Mucosa of descending colon (tissue), 3 donors: ENCODE measurements around the gene INAVA. TPM values are rescaled to one million over a fixed set of nuclear protein-coding genes. Genes with fewer than 3 reads are reported as not detected.

ENCODE experiments used
- ATAC-seq: fragments of 200-7000 bp; cut with Tn5 transposase; one replicate; pipeline ENCODE4 v1.9.1; 2020; ENCODE audit warnings: mild to moderate bottlenecking, moderate library complexity
- DNase-seq, 3 donors: peaks; one replicate each; pipeline ENCODE4 v3.0.0-alpha.2; 2020
- H3K36me3 ChIP-seq: fragments of 200-600 bp; one replicate; pipeline ENCODE4 v1.8.0; 2021; ENCODE audit warnings: low read depth, mild to moderate bottlenecking
- H3K4me1 ChIP-seq: fragments of 200-600 bp; one replicate; pipeline ENCODE4 v1.8.0; 2021; ENCODE audit warnings: low read depth, mild to moderate bottlenecking
- H3K4me3 ChIP-seq: fragments of 200-600 bp; one replicate; pipeline ENCODE4 v1.8.0; 2021; ENCODE audit warnings: mild to moderate bottlenecking
- H3K9me3 ChIP-seq: fragments of 200-600 bp; one replicate; pipeline ENCODE4 v1.8.0; 2021; ENCODE audit warnings: mild to moderate bottlenecking
- intact Hi-C, 2 donors: fragments of 100-400 bp; cut with DNase I in 1 of 2; cut with micrococcal nuclease in 1 of 2; formaldehyde crosslinking; loops; one replicate each; pipeline versions ENCODE4 v1.11.0 to v1.11.1; 2022; cut with DNase I, micrococcal nuclease
- total RNA-seq, 3 donors: library from RNA; stranded (reverse); fragmentation: NEBNext Ultra II Directional in 2 of 3; extraction: Animal tissue kit (Norgen Biotek cat#: 25700) in 2 of 3; gene quantifications; one replicate each; pipeline versions ENCODE4 v1.2.1 to v1.2.4, GENCODE V29; 2021 to 2023
- TF ChIP-seq, protein P1 (sequence below): fragments of 200-600 bp; IDR thresholded peaks from one replicate; pipeline ENCODE4 v1.8.0; 2022; ENCODE audit warnings: antibody characterized with exemption, mild to moderate bottlenecking
- donor health status: DM: no; HTN: no; CAD: no; lungs with moderate emphysema.
- donor health status: DM: no; HTN: no; CAD: no.
- donor health status: DM: no; HTN: yes; CAD: no.

Gene INAVA
- total RNA-seq, 3 donors from 2014 or later: 82.0 to 238 (median 171) TPM

GRCh38 chr1:200949626-200950025 lies 54.9 kb downstream of the INAVA start:
- H3K36me3 ChIP-seq: no peaks in the 10 kb centered on the region
- intact Hi-C loops: no loop called here
- H3K4me1 ChIP-seq: no peaks in the 10 kb centered on the region
- ATAC-seq (no peak), DNase-seq (no peak)
- no peak overlapping the region for H3K4me3 ChIP-seq
- H3K9me3 ChIP-seq: no peaks in the 10 kb centered on the region
- TF ChIP-seq, protein P1, sequence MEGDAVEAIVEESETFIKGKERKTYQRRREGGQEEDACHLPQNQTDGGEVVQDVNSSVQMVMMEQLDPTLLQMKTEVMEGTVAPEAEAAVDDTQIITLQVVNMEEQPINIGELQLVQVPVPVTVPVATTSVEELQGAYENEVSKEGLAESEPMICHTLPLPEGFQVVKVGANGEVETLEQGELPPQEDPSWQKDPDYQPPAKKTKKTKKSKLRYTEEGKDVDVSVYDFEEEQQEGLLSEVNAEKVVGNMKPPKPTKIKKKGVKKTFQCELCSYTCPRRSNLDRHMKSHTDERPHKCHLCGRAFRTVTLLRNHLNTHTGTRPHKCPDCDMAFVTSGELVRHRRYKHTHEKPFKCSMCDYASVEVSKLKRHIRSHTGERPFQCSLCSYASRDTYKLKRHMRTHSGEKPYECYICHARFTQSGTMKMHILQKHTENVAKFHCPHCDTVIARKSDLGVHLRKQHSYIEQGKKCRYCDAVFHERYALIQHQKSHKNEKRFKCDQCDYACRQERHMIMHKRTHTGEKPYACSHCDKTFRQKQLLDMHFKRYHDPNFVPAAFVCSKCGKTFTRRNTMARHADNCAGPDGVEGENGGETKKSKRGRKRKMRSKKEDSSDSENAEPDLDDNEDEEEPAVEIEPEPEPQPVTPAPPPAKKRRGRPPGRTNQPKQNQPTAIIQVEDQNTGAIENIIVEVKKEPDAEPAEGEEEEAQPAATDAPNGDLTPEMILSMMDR: no peak

DNA sequence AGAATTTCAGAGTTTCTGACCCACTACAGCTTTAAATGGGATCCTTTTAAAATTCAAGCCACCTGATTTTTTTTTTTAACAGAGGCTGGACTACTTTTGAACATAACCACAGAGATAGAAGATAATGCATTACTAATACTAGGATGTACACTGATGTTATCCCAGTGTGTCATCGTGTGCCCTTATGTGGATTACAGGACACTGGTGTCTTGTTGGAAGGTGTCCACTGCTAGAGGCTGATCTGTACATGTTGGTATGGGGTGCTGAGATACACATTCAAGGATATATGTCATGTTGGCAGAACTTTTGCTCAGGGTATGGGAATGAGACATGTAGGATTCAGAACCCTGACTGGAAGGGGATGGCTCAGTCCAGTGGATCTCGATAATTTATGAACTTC lies 56.3 kb downstream of the INAVA start:
- H3K36me3 ChIP-seq: no peaks in the 10 kb centered on the region
- DNase-seq: no peak
- H3K4me1 ChIP-seq: no peaks in the 10 kb centered on the region
- TF ChIP-seq, protein P1: no peak
- no peaks in the 10 kb centered on the region for H3K9me3 ChIP-seq
- no peak overlapping the region for H3K4me3 ChIP-seq
- ATAC-seq: no peak
- intact Hi-C loops: no loop called here

DNA sequence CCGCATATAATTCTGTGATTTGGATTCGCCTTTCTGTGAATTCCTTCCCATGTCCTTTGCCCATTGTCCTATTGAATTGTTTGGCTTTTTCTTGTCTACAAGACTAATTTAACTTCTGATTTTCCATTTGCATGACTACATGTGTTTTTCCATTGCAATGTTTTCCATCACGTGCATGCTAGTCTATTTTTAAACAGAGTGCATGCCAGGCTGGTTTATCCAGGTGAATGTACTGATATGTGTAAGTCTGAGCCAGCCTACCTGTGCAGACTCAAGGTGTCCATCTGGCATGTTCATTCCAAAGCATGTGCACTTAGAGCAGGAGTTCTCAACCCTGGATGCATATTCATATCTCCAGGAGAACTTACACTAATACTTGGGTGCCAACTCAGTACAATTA lies 59.7 kb downstream of the INAVA start:
- TF ChIP-seq, protein P1: no peak
- Histone ChIP-seq H3K4me3 (no peak overlapping the region), H3K36me3 (no peaks in the 10 kb centered on the region), H3K9me3 (no peaks in the 10 kb centered on the region), H3K4me1 (no peaks in the 10 kb centered on the region)
- intact Hi-C loops: no loop called here
- ATAC-seq (no peak), DNase-seq (no peak)

GRCh38 chr1:200958597-200958996 lies 63.9 kb downstream of the INAVA start:
- ATAC-seq (no peak), DNase-seq (no peak)
- no peak overlapping the region for H3K4me3 ChIP-seq
- TF ChIP-seq, protein P1: no peak
- no peaks in the 10 kb centered on the region for H3K4me1 ChIP-seq
- no peaks in the 10 kb centered on the region for H3K36me3 ChIP-seq
- intact Hi-C loops: no loop called here
- H3K9me3 ChIP-seq: no peaks in the 10 kb centered on the region

- DNase-seq (no peak), ATAC-seq (no peak)
- intact Hi-C loops: no loop called here
- no peaks in the 10 kb centered on the region for H3K9me3 ChIP-seq
- TF ChIP-seq, protein P1: no peak
- no peaks in the 10 kb centered on the region for H3K36me3 ChIP-seq
- H3K4me1 ChIP-seq: no peaks in the 10 kb centered on the region
- no peak overlapping the region for H3K4me3 ChIP-seq
These were observed 64.8 kb downstream of the INAVA start for GRCh38 chr1:200959411-200959921.
